Measurements from ENCODE around the gene MYH9.
A peak's percentile ranks its signal among the peaks of the same experiment; 100 is the strongest.

DNA sequence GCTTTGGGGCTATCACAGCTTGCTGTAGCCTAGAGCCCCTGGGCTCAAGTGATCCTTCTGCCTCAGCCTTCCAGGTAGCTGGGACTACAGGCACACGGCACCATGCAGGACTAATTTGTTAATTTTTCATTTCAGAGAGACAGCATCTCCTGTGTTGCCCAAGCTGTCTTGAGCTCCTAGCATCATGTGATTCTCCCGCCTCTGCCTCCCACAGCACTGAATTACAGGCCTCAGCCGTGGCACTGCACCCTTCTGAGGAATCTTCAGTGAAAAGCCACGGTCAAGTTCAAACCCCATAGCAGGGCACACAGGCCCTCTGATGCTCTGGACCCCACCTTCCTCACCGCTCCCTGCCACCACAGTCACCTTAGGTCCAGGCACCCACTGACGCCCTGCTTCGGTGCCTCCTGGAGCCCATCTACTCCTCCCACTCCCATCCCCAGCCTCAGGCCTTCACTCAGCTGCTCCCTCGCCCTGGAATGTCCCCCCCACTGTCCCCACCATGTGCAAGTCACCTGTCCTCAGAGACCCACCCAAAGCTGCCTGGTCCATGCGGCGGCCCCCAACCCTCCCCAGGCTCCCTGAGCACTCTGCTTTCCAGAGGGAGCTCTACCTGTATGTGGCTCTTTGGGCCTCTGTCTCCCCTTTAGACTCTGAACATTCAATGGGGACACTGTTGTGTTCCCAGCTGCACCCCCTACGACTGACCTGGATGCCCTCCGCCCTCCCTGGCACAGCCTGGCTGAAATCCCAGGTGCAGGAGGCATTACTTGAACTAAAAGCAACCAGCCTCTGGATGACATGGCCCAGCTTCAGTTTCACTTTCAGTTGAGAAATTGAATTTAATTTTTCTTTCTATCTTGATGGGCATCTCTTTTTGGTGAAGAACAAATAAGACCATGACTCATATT, 150.1 kb downstream of the MYH9 start:
- TF ChIP-seq, protein P1, sequence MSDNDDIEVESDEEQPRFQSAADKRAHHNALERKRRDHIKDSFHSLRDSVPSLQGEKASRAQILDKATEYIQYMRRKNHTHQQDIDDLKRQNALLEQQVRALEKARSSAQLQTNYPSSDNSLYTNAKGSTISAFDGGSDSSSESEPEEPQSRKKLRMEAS (IDR thresholded peaks at IDR 0.05): no peak
- TF ChIP-seq, protein P2, sequence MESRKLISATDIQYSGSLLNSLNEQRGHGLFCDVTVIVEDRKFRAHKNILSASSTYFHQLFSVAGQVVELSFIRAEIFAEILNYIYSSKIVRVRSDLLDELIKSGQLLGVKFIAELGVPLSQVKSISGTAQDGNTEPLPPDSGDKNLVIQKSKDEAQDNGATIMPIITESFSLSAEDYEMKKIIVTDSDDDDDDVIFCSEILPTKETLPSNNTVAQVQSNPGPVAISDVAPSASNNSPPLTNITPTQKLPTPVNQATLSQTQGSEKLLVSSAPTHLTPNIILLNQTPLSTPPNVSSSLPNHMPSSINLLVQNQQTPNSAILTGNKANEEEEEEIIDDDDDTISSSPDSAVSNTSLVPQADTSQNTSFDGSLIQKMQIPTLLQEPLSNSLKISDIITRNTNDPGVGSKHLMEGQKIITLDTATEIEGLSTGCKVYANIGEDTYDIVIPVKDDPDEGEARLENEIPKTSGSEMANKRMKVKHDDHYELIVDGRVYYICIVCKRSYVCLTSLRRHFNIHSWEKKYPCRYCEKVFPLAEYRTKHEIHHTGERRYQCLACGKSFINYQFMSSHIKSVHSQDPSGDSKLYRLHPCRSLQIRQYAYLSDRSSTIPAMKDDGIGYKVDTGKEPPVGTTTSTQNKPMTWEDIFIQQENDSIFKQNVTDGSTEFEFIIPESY (IDR thresholded peaks at IDR 0.05): no peak
- TF ChIP-seq, protein P3, sequence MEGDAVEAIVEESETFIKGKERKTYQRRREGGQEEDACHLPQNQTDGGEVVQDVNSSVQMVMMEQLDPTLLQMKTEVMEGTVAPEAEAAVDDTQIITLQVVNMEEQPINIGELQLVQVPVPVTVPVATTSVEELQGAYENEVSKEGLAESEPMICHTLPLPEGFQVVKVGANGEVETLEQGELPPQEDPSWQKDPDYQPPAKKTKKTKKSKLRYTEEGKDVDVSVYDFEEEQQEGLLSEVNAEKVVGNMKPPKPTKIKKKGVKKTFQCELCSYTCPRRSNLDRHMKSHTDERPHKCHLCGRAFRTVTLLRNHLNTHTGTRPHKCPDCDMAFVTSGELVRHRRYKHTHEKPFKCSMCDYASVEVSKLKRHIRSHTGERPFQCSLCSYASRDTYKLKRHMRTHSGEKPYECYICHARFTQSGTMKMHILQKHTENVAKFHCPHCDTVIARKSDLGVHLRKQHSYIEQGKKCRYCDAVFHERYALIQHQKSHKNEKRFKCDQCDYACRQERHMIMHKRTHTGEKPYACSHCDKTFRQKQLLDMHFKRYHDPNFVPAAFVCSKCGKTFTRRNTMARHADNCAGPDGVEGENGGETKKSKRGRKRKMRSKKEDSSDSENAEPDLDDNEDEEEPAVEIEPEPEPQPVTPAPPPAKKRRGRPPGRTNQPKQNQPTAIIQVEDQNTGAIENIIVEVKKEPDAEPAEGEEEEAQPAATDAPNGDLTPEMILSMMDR (IDR thresholded peaks at IDR 0.05; ENCODE audit: low read depth, low read length, missing input control): no peak
- peak in 1 of 2 donors; percentile 23 for TF ChIP-seq RAD21 (IDR thresholded peaks at IDR 0.05)
- TF ChIP-seq TAF1 (conservative IDR thresholded peaks at IDR 0.05): no peak
- peak; percentile 52 to 65 for TF ChIP-seq RXRA (IDR thresholded peaks at IDR 0.05)
- peak; percentile 9 for TF ChIP-seq SP1 (IDR thresholded peaks at IDR 0.05)
- TF ChIP-seq FOXA1 (IDR thresholded peaks at IDR 0.05): no peak
- TF ChIP-seq YY1 (IDR thresholded peaks at IDR 0.05): peak; percentile 27
- no peak for TF ChIP-seq GABPA (IDR thresholded peaks at IDR 0.05 in 1 of 2, conservative IDR thresholded peaks at IDR 0.05 in 1 of 2)
- TF ChIP-seq, protein P4, sequence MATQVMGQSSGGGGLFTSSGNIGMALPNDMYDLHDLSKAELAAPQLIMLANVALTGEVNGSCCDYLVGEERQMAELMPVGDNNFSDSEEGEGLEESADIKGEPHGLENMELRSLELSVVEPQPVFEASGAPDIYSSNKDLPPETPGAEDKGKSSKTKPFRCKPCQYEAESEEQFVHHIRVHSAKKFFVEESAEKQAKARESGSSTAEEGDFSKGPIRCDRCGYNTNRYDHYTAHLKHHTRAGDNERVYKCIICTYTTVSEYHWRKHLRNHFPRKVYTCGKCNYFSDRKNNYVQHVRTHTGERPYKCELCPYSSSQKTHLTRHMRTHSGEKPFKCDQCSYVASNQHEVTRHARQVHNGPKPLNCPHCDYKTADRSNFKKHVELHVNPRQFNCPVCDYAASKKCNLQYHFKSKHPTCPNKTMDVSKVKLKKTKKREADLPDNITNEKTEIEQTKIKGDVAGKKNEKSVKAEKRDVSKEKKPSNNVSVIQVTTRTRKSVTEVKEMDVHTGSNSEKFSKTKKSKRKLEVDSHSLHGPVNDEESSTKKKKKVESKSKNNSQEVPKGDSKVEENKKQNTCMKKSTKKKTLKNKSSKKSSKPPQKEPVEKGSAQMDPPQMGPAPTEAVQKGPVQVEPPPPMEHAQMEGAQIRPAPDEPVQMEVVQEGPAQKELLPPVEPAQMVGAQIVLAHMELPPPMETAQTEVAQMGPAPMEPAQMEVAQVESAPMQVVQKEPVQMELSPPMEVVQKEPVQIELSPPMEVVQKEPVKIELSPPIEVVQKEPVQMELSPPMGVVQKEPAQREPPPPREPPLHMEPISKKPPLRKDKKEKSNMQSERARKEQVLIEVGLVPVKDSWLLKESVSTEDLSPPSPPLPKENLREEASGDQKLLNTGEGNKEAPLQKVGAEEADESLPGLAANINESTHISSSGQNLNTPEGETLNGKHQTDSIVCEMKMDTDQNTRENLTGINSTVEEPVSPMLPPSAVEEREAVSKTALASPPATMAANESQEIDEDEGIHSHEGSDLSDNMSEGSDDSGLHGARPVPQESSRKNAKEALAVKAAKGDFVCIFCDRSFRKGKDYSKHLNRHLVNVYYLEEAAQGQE (IDR thresholded peaks at IDR 0.05): no peak
- TF ChIP-seq HNF4G (IDR thresholded peaks at IDR 0.05): no peak
